Astrocyte (in vitro differentiated cells and primary cell): ENCODE results near the gene DSG2. TPM values are rescaled to one million over a fixed set of nuclear protein-coding genes. Genes with fewer than 3 reads are reported as not detected.

Experiments
- DNase-seq: peaks from one replicate; pipeline ENCODE4 v3.0.0-alpha.2; 2010; ENCODE audit warnings: low read depth
- FAIRE-seq: peaks from 2 replicates; lab custom pipeline; 2011; peaks lifted over from hg19 to GRCh38; lab: Jason Lieb, UNC
- H2AFZ ChIP-seq: 2 replicates; pipeline ENCODE4 v1.6.0; 2012; ENCODE audit warnings: low read depth, low read length, inconsistent platforms
- H3K27ac ChIP-seq: 2 replicates; pipeline ENCODE4 v1.5.1; 2011; ENCODE audit warnings: low read depth, low read length, inconsistent platforms
- H3K27me3 ChIP-seq: 2 replicates; pipeline ENCODE4 v1.6.0; 2011; ENCODE audit warnings: low read length, inconsistent platforms; ENCODE audit not compliant: insufficient read depth
- H3K36me3 ChIP-seq: 2 replicates; pipeline ENCODE4 v1.5.1; 2011; ENCODE audit warnings: low read length, inconsistent platforms; ENCODE audit not compliant: insufficient read depth
- H3K4me1 ChIP-seq: 2 replicates; pipeline ENCODE4 v1.5.1; 2011; ENCODE audit warnings: low read length, inconsistent platforms; ENCODE audit not compliant: insufficient read depth
- H3K4me2 ChIP-seq: 2 replicates; pipeline ENCODE4 v1.6.0; 2012; ENCODE audit warnings: low read length, inconsistent platforms
- H3K4me3 ChIP-seq: 2 replicates; pipeline ENCODE4 v1.5.1; 2011; ENCODE audit warnings: low read depth, mild to moderate bottlenecking, low read length, inconsistent platforms; ENCODE audit not compliant: insufficient read depth
- H3K79me2 ChIP-seq: 2 replicates; pipeline ENCODE4 v1.6.0; 2012; ENCODE audit warnings: mild to moderate bottlenecking, low read length, inconsistent platforms; ENCODE audit not compliant: insufficient read depth
- H3K9ac ChIP-seq: 2 replicates; pipeline ENCODE4 v1.6.0; 2012; ENCODE audit warnings: mild to moderate bottlenecking, low read length, inconsistent platforms
- H3K9me3 ChIP-seq: 2 replicates; pipeline ENCODE4 v1.5.1; 2012; ENCODE audit warnings: low read depth, mild to moderate bottlenecking, low read length, inconsistent platforms; ENCODE audit not compliant: insufficient read depth
- H4K20me1 ChIP-seq: 2 replicates; pipeline ENCODE4 v1.6.0; 2012; ENCODE audit warnings: low read length, inconsistent platforms; ENCODE audit not compliant: insufficient read depth
- H3K27ac Mint-ChIP-seq: one replicate; pipeline ENCODE4 v1.8.0; 2021; ENCODE audit warnings: mild to moderate bottlenecking, mixed read lengths; ENCODE audit not compliant: unreplicated experiment
- H3K27me3 Mint-ChIP-seq: one replicate; pipeline ENCODE4 v1.8.0; 2021; ENCODE audit warnings: low read depth, mixed read lengths; ENCODE audit not compliant: unreplicated experiment
- H3K36me3 Mint-ChIP-seq: one replicate; pipeline ENCODE4 v1.8.0; 2021; ENCODE audit warnings: low read depth, mixed read lengths; ENCODE audit not compliant: unreplicated experiment
- H3K4me1 Mint-ChIP-seq: one replicate; pipeline ENCODE4 v1.8.0; 2021; ENCODE audit warnings: low read depth, mixed read lengths; ENCODE audit not compliant: unreplicated experiment
- H3K4me3 Mint-ChIP-seq: one replicate; pipeline ENCODE4 v1.8.0; 2021; ENCODE audit warnings: mild to moderate bottlenecking, moderate library complexity, mixed read lengths; ENCODE audit not compliant: unreplicated experiment
- H3K9me3 Mint-ChIP-seq: one replicate; pipeline ENCODE4 v1.8.0; 2021; ENCODE audit warnings: mild to moderate bottlenecking, mixed read lengths; ENCODE audit not compliant: unreplicated experiment
- CTCF ChIP-seq: IDR thresholded peaks from 2 replicates; pipeline ENCODE4 v1.5.1; 2011; ENCODE audit warnings: low read depth, mild to moderate bottlenecking, inconsistent platforms, low read length, moderate library complexity; ENCODE audit not compliant: insufficient read depth
- EZH2 ChIP-seq: IDR thresholded peaks from 2 replicates; pipeline ENCODE4 v1.6.1; 2012; ENCODE audit warnings: mild to moderate bottlenecking, low read length, inconsistent platforms; ENCODE audit not compliant: insufficient read depth
- total RNA-seq: library from RNA; stranded (reverse); gene quantifications from 2 replicates; pipeline ENCODE4 v1.2.1, GENCODE V29; 2021

DSG2 gene
- total RNA-seq, 1 donor from 2014 or later = 154 TPM

GRCh38 chr18:31598021-31598805 is 100.2 kb downstream of the DSG2 start:
- H3K36me3 Mint-ChIP-seq = no peaks in the 10 kb centered on the region
- Histone ChIP-seq H3K4me1 (peaks cover 1% of the 10 kb centered on the region), H3K4me2 (no peak overlapping the region), H4K20me1 (no peaks in the 10 kb centered on the region), H3K4me3 (no peak overlapping the region), H3K27me3 (no peaks in the 10 kb centered on the region), H3K79me2 (no peaks in the 10 kb centered on the region), H3K36me3 (no peaks in the 10 kb centered on the region), H3K9me3 (no peaks in the 10 kb centered on the region), H3K9ac (no peak overlapping the region), H2AFZ (no peak overlapping the region), H3K27ac (no peak overlapping the region)
- TF ChIP-seq EZH2 = no peak
- no peak for TF ChIP-seq CTCF
- H3K9me3 Mint-ChIP-seq = peaks cover 2% of the 10 kb centered on the region
- DNase-seq = no peak
- FAIRE-seq = no peak
- H3K27ac Mint-ChIP-seq = no peak overlapping the region
- no peak overlapping the region for H3K4me3 Mint-ChIP-seq
- peaks cover 17% of the 10 kb centered on the region for H3K4me1 Mint-ChIP-seq
- H3K27me3 Mint-ChIP-seq = no peaks in the 10 kb centered on the region

Other genes starting within 250 kb of the DSG2 start
- 0.05 TPM in 1 of 2 replicates, not detected in the other for gene DSG1, start 180.0 kb upstream of the DSG2 start, total RNA-seq
- gene DSG4, start 121.4 kb upstream of the DSG2 start, total RNA-seq = not detected in 2 replicates
- 0.29 and 0.64 TPM in 2 replicates for gene DSG3, start 50.4 kb upstream of the DSG2 start, total RNA-seq
- gene TTR, start 93.7 kb downstream of the DSG2 start, total RNA-seq = not detected in 2 replicates
- 17.0 and 17.7 TPM in 2 replicates for gene B4GALT6, start 186.4 kb downstream of the DSG2 start, total RNA-seq